Activated CD4-positive, alpha-beta T cell treated with anti-CD3 and anti-CD28 coated beads, Interleukin-2, amount 50 U/mL, for 16 hours (primary cell): ENCODE data around the gene GEMIN2.
"Not testable (repeated sequence)": the region's sequence is repeated elsewhere in the genome, so short reads cannot be mapped to it uniquely, and the experiment has no call there.

Source experiments
- DNase-seq: peaks from one replicate; pipeline ENCODE4 v3.0.0-alpha.2; 2020

Gene GEMIN2, protein sequence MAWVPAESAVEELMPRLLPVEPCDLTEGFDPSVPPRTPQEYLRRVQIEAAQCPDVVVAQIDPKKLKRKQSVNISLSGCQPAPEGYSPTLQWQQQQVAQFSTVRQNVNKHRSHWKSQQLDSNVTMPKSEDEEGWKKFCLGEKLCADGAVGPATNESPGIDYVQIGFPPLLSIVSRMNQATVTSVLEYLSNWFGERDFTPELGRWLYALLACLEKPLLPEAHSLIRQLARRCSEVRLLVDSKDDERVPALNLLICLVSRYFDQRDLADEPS

DNA sequence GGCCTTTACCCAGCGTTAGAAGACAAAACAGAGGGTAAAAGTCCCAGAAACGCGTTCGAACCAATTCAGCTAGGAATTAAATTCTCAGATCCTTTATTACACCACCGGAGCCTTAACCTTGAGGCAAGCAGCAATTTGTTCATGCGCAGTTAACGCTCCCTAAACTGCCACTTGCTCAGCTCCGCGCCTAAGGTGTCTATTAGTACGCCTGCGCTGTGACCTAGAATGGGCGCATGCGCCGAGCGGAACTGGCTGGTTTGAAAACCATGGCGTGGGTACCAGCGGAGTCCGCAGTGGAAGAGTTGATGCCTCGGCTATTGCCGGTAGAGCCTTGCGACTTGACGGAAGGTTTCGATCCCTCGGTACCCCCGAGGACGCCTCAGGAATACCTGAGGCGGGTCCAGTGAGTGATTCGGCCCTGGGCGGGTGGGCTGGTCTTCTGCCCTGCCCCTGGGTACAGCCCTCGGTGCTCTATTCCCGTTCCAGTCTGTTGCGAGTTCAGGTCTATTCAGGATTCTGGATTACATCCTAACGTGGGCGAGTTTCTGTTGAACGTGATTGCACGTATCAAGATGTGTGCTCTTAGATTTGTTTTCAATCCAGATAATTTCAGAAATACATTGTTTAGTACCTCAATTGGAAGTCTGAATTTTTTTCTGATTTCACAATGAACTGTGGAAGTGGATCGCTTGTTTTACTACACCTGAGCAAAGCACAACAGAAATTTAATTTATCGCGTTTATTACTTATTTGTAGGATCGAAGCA is at the start of gene GEMIN2:
TSS of gene GEMIN2 (plus strand) at position 251 of the 766 bp plus-strand sequence. CDS start at position 267, 16 bp downstream.
- peak; percentile 96 for DNase-seq

DNA sequence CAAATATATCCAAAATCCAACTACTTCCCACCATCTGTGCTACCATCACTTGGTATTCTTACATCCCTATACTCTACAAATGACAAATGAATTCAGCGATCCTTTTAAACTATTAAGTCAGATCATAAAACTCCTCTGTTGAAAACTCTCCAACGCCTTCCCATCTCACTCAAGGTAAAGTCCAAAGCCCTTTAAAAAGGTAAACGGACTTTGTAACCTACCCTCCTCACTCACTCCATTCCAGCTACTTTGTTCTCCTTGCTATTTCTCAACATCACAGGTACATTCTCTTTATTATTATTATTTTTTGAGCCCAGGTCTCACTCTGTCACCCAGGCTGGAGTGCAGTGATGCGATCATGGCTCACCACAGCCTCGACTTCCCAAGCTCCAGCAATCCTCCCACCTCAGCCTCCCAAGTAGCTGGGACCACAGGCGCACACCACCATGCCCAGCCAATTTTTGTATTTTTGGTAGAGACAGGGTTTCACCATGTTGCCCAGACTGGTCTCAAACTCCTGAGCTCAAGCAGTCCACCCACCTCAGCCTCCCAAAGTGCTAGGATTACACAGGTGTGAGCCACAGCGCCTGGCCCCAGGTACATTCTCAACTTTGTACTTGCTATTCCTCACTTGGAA is 44.8 kb upstream of the GEMIN2 start:
- DNase-seq: not testable (repeated sequence)

DNA sequence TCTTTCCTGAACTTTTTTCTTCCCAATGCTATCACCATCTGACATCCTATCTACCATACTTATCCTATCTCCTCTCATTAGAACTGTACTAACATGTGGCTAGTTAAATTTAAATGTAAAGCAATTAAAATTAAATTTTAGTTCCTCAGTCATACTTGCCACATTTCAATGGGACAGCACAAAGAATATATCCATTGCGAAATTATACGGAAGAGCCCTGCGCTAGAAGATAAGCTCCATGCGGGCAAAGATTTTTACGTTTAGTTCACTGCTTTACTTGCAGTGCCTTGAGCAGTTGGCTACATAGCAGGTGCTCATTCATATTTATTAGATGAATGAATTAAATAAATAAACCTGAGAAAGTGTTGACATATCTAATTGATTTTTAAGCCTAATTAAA is 44.2 kb upstream of the GEMIN2 start:
- no peak for DNase-seq

DNA sequence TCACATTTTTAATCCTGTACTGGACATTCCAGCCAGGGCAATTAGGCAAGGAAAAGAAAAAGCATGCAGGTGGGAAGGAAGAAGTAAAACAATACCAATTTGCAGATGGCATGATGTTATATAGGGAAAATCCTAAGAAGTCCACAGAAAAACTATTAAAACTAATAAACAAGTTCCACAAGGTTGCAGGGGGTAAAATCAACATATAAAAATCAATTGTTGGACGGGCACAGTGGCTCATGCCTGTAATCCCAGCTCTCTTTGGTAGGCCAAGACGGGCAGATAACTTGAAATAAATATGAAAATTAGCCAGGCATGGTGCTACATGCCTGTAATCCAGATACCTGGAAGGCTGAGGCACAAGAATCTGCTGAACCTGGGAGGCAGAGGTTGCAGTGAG is 43.0 kb upstream of the GEMIN2 start:
- no peak for DNase-seq

DNA sequence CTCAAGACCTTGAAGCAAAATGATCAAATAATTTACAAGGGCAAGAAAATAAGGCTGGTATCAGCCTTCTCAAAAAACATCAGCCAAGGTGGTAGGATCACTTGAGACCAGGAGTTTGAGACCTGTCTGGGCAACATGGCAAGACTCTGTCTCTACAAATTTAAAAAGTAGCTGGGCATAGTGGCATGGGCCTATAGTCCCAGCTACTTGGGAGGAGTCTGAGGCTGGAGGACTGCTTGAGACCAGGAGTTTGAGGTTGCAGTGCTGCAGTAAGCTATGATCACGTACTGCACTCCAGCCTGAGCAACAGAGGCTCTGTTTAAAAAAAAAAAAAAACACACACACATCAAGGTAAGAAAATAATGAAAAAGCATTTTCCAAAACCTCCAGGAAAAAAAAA is 33.2 kb upstream of the GEMIN2 start:
- DNase-seq: no peak

DNA sequence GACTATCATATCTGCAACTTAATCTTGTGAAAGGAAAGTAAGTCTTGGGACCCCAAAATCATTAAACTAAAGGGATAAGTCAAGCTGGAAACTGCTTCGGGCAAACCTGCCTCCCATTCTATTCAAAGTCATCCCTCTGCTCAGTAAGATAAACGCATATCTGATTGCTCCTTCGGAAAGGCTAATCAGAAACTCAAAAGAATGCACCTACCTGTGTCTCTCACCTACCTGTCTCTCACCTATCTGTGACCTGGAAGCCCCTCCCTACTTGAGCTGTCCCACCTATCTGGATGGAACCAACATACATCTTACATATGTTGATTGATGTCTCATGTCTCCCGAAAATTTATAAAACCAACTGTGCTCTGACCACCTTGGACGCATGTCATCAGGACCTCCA is 31.0 kb upstream of the GEMIN2 start:
- DNase-seq: no peak

DNA sequence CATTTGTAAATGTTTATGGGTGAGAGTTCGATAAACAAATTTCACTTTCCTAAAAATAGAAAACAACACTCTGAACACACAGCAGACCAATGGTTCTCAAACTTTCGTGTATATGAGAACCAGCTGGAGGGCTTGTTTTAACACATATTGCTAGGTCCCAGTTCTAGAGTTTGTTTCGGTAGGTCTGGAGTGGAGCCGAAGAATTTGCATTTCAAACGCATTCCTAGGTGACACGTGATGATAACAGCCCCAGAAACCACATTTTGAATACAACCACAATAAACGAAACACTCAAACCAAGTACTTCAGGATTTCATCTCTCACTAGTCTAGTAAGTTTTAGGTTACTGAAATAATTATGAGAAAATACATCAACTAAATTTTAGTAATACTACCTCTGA is 28.2 kb upstream of the GEMIN2 start:
- DNase-seq: no peak

DNA sequence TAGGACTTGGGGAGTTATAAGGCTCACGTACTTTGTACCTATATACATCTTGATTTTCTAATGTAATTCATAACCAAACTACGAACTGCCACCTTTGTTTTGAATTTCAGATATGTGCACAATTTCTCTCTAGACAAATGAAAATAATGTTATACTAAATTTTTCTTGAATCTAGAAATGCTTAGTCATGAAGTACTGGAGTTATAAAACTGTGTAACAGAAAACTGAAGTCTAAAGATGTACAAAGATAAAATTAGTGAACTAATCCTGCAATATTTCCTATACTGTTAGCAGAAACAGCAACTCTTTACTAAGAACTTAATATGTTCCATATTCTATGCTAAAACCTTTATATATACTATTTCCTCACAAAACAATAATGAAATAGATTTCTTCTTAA is 26.6 kb upstream of the GEMIN2 start:
- no peak for DNase-seq

DNA sequence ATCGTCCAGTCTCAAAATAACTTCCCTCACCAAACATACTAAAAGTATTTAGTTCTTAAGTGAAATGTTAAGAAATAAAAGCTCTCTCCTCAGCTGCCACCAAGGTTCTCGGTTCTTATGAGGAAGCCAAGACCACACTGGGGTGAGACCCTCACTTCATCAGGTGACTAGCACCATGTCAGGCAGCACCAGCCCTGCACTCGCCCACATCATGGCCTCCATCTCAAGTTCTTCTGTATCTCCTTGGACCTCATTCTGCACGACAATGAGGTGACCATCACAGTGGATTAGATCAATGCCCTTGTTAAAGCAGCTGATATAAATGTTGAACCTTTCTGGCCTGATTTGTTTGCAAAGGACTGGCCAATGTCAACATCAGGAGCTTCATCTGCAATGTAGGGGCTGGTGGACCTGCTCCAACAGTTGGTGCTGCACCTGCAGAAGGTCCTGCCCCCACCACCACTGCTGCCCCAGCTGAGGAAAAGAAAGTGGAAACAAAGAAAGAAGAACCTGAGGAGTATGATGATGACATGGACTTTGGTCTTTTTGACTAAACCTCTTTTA is 23.5 kb upstream of the GEMIN2 start:
- no peak for DNase-seq

DNA sequence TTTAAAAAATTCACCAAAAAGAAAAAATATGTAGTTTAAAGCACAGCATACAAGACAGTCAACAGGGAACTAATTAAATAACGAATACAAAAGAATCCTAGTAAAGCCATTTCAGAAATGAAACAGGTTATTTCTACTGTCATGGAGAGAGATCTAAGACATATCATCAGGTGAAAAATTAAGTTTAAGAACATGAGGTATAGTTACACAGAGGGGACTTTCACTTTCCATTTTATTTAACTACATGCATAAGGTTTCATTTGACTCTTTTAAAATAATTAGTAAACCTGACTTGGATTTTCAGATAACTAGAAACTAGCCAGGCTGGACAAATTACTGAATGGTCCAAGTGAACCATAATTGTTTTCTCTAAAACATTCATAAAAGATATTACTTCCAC is 22.4 kb upstream of the GEMIN2 start:
- DNase-seq: no peak

DNA sequence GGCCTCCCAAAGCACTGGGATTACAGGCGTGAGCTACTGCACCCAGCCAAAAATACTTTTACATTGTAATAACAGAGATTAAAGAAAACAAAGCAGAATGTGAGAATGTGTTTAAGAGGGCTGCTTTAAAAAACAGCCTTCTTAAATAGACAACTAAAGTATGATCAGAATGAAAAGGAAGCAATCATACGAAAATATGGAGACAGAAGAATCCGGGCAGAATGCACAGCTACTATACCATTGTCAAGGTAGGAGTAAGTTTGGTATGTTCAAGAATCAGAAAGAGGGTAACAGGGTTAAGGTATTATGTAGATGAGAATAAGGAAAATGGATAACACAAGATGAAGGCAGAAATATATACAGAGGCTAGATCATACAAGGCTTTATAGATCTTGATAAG is 19.6 kb upstream of the GEMIN2 start:
- no peak for DNase-seq

DNA sequence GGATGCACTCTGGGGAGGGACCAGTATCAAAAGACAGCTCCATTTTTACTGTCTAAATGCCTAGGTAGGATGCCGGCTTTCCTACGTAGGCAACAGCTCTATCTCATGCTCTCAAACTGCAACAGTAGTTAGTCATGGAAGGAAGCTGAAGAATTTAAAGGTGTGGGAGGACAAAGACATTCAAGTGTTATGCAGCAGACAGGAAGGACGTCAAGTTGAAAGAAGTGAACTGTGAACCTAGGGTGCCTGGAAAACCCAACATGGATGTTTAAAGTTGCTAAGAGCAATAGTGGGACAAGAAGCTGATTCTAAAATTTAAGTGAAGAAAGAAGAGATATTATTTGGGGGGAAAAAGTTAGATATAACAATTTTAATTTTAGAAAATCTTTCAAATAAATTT is 17.0 kb upstream of the GEMIN2 start:
- peak; percentile 55 for DNase-seq

DNA sequence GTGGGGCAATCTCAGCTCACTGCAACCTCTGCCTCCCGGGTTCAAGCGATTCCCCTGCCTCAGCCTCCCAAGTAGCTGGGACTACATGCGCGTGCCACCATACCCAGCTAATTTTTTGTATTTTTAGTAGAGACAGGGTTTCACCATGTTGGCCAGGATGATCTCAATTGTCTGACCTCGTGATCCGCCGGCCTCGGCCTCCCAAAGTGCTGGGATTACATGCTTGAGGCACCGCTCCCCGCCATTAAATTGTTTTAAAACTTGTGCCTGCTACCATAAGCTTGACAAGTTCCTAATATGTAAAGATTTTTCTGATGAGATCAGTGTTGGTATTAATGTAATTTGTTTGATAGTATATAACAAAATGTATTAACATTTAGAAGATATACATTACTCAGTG is 14.9 kb upstream of the GEMIN2 start:
- DNase-seq: not testable (repeated sequence)

DNA sequence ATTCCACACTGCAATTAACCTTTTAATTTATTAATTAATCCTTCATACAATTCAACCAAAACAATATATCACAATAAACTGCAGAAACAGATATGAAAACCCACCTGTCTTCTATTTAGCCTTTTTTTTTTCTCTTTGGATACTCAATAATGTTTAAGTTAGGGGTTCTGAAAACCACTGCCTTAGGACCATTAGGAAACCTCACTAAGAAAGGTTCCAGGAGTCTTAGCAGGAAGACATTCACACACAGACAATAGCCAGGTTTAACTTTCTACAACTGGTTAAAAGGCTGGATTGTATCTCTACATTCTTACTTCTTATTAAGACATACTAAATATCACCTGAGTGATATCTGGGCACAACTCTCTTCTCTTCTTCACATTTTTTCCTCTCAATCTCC is 14.4 kb upstream of the GEMIN2 start:
- DNase-seq: no peak

DNA sequence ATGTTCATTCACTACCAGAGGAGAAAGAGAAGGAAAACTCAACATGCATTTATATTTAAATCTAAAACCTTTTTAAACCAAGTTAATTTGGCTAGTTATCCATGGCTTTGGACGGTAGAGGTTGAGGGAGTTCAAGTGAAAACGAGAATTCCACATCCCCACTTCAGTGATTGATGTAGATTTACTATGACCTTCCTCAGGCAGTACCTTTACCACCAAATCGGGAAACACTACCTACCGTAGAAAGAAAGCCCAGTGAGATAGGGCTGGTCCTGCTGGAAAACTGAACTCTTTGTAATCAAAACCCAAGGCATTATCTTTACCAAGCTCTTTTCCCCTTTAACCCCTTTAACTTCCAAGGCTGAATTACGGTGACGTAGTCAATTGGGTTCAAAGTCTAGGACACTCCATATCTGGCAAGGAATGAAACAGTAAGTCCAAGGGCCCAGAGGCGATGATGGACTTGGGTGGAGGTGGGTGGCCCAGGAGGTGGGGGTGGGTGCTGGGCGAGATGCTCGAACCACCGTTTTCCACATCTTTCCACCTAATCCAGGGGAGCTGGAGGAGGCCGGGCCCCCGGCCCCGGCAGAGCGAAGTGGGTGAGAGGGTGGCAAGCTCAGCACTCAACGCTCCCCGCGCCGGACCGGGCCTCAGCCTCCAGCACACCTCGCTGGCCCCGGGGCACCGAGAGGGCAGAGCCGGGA is 11.7 kb upstream of the GEMIN2 start:
- DNase-seq: peak; percentile 3

DNA sequence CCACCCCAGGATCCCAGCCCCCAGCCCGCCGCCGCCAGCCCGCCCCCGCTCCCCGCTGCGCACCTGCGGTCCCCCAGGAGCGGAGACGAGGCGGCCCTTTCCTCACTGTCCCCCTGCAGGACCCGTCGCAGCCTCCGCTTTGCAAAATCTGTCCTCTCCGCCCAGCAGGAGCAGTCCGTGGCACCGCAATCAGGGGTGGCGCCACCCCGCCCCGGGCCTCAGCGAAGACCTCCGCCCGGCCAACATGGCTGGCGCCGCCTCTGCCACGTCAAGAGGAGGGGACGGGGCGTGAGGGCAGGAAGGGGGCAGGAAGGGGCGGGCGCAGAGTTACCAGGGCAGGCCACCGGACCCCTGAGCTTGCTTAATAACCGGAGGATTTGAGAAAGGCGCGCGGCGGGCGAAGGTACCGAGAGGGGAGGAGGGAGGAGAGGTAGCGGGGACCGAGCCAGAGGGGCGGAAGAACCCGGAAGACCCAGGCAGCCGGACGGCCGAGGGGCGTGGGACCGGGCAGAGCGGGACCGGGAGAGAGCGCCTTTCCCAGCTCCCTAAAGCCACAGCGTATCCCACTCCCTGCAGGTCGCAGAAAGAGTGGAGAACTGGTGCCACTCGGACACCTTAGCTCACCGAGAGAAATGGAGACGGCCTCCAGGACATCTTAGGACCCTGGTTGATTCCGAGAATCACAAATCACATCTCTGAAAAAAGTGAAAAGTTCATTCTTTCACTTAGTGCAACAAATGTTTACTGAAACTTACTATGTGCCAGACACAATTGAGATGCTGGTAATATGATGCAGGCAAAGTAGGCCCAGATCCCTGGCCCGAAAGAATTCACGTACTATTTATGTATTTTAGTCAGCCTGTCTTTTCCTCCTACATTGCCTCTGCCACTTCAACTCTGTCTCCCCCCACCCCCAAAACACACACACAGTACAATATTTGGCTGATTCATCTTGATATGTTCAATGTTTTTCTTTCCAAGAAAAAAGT is 10.9 kb upstream of the GEMIN2 start, which contains the start of gene SEC23A:
TSS of gene SEC23A (minus strand) at position 267 of the 989 bp plus-strand sequence. CDS start 7,117 bp downstream, outside the sequence.
- DNase-seq: peak; percentile 90

DNA sequence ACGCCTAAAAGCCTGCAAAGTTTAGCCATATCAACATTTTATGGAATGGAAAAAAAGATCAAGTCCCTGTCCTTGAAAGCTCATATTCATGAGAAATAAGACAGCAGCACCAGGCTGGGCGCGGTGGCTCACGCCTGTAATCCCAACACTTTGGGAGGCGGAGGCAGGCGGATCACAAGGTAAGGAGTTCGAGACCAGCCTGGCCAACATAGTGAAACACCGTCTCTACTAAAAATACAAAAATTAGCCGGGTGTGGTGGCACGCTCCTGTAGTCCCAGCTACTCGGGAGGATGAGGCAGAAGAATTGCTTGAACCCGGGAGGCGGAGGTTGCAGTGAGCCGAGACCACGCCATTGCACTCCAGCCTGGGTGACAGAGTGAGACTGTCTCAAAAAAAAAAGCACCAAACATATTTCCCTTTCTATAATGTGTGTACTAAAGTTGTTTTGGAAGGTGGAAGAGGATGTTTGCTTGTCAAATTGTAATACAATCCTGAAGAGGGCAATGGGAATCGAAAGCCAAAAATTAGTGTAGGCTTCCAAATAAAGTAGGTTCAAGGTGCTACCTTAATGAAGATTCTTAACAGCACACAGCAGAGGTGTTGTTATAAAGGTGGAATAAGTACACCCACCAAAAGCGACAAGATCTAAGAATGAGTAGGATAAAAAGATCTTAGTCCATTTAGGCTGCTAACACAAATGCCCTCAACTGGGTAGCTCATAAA is 9.9 kb upstream of the GEMIN2 start:
- DNase-seq: not testable (repeated sequence)

DNA sequence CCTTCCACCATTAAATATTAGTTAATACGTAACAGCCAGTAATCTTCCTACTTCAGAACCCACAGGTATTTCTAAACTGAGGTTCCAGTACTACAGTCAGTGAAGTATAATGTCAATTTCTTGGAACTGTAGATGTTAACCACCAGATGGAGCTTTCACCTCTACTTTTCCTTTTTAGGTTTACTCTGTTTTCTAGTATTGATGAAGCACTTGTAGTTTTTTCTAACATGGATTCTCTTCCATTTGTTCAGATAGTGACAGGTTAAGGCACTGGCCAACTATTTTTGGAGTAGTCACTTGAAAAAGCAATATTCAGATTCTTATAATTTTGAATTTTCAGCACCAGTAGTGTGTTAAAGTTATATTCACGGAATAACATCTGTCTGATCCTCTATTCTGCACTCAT is 6.5 kb upstream of the GEMIN2 start:
- peak; percentile 56 for DNase-seq

DNA sequence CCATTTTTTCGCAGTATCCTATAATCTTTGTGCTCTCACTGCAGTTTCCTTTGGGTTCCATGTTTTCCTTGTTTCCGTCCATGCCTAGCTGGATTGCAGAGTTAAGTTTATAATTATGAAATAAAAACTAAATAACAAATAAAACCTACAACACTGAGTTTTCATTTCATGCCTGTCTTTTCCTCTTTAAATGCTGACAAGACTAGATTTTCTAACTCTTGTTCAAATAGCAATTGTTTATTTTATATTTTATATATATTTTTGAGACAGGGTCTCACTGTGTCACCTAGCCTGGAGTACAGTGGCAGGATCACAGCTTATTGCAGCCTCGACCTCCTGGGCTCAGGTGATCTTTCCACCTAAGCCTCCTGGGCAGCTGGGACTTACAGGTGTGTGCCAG is 5.3 kb upstream of the GEMIN2 start:
- no peak for DNase-seq

DNA sequence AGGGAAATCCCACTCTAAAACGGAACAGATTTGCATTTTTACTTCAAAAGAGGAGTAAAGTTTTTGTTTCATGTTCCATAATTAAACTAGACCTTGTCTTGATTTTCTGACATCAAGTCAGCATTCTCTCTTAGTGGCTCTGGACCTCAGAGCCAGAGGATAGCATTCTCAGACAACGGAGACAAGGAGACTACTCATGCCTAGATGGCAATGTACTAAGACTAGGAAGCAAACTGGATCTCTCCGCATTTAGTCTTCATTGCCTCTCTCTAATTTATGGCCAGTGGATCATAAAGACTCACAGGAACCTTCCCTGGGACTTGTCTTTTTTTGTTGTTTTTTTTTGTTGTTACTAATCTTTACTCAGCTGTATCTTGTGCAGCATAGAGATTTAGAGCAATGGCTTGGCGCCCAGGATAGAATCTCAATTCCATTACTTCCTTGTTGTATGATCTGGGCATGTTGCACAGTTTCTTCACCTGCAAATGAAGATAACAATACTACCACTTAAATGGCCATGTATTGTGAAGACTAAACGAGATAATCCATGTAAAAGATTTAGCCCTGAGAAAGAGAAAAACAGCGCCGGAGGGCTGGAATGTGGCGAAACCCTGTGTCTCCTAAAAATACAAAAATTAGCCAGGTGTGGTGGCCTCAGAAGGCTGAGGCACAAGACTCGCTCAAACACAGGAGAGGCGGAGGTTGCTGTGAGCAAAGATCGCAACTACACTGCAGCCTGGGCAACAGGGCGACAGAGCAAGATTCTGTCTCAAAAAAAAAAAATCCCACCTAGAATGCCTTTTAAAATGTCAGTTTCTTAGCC is 4.0 kb upstream of the GEMIN2 start:
- DNase-seq: no peak
